ENCODE data around the gene CCDC187.

Gene CCDC187

GRCh38 chr9:136339958-136340310, 36.0 kb upstream of the CCDC187 start:
- no peak for DNase-seq (ENCODE audit: low read depth in 2 of 2, low spot score in 1 of 2)

- no peak for DNase-seq (ENCODE audit: low read depth in 2 of 2, low spot score in 1 of 2)
These were observed 35.5 kb upstream of the CCDC187 start for GRCh38 chr9:136339173-136339957.

GRCh38 chr9:136338511-136338910, 34.6 kb upstream of the CCDC187 start:
- DNase-seq (ENCODE audit: low read depth in 2 of 2, low spot score in 1 of 2): no peak

GRCh38 chr9:136337416-136338395, 33.8 kb upstream of the CCDC187 start:
- no peak for DNase-seq (ENCODE audit: low read depth in 2 of 2, low spot score in 1 of 2)

GRCh38 chr9:136336881-136337280, 33.0 kb upstream of the CCDC187 start:
- no peak for DNase-seq (ENCODE audit: low read depth in 2 of 2, low spot score in 1 of 2)

GRCh38 chr9:136336156-136336870, 32.4 kb upstream of the CCDC187 start:
- no peak for DNase-seq (ENCODE audit: low read depth in 2 of 2, low spot score in 1 of 2)

- no peak for DNase-seq (ENCODE audit: low read depth in 2 of 2, low spot score in 1 of 2)
These were observed 31.6 kb upstream of the CCDC187 start for GRCh38 chr9:136335296-136336155.

GRCh38 chr9:136334541-136334940, 30.6 kb upstream of the CCDC187 start:
- no peak for DNase-seq (ENCODE audit: low read depth in 2 of 2, low spot score in 1 of 2)

- DNase-seq (ENCODE audit: low read depth in 2 of 2, low spot score in 1 of 2): no peak
These were observed 29.6 kb upstream of the CCDC187 start for GRCh38 chr9:136333486-136333885.

- DNase-seq (ENCODE audit: low read depth in 2 of 2, low spot score in 1 of 2): no peak
These were observed 29.2 kb upstream of the CCDC187 start for GRCh38 chr9:136333045-136333444.

- no peak for DNase-seq (ENCODE audit: low read depth in 2 of 2, low spot score in 1 of 2)
These were observed 28.6 kb upstream of the CCDC187 start for GRCh38 chr9:136332482-136332983.

- DNase-seq (ENCODE audit: low read depth in 2 of 2, low spot score in 1 of 2): no peak
These were observed 27.9 kb upstream of the CCDC187 start for GRCh38 chr9:136331556-136332481.

GRCh38 chr9:136331030-136331429, 27.1 kb upstream of the CCDC187 start:
- DNase-seq (ENCODE audit: low read depth in 2 of 2, low spot score in 1 of 2): no peak

GRCh38 chr9:136330406-136330990, 26.6 kb upstream of the CCDC187 start:
- DNase-seq (ENCODE audit: low read depth in 2 of 2, low spot score in 1 of 2): no peak

- DNase-seq (ENCODE audit: low read depth in 2 of 2, low spot score in 1 of 2): no peak
These were observed 25.9 kb upstream of the CCDC187 start for GRCh38 chr9:136329636-136330405.

- DNase-seq (ENCODE audit: low read depth in 2 of 2, low spot score in 1 of 2): no peak
These were observed 25.3 kb upstream of the CCDC187 start for GRCh38 chr9:136329211-136329627.

GRCh38 chr9:136328622-136329041, 24.7 kb upstream of the CCDC187 start:
- no peak for DNase-seq (ENCODE audit: low read depth in 2 of 2, low spot score in 1 of 2)

GRCh38 chr9:136328011-136328621, 24.2 kb upstream of the CCDC187 start:
- DNase-seq (ENCODE audit: low read depth in 2 of 2, low spot score in 1 of 2): no peak
